ENCODE measurements around the gene C9orf78.

DNA sequence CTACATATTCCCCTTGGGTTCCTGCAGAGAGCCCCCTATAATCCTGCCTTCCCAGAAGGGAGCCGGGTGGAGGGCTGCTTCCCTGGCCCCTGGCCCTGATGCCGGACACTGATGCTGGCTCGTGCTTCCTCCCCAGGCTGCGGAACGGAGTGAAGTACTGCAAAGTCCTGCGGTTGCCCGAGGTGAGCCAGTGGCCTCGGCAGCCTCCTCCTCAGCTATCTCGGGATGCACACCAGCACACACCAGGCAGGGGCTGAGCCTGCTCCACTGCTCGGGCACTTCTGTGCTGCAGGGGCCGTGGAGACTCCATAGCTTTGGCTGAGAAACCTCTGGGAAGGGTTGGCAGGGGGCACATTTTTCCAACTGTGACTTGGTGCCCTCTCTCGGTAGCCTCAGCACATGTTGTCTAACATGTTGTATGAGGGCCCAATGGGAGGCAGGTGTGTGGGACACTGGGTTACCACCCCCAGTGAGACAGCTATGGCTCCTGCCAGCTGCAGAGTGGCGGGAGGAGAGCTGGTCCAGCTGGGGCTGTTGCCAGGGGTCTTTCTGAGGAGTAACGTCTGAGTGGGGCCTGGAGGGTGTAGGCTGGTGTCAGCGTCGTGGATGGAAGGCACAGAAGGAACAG is 38.6 kb upstream of the C9orf78 start:
- TF ChIP-seq POLR2A (IDR thresholded peaks at IDR 0.05), result no peak
- TF ChIP-seq, protein P1, sequence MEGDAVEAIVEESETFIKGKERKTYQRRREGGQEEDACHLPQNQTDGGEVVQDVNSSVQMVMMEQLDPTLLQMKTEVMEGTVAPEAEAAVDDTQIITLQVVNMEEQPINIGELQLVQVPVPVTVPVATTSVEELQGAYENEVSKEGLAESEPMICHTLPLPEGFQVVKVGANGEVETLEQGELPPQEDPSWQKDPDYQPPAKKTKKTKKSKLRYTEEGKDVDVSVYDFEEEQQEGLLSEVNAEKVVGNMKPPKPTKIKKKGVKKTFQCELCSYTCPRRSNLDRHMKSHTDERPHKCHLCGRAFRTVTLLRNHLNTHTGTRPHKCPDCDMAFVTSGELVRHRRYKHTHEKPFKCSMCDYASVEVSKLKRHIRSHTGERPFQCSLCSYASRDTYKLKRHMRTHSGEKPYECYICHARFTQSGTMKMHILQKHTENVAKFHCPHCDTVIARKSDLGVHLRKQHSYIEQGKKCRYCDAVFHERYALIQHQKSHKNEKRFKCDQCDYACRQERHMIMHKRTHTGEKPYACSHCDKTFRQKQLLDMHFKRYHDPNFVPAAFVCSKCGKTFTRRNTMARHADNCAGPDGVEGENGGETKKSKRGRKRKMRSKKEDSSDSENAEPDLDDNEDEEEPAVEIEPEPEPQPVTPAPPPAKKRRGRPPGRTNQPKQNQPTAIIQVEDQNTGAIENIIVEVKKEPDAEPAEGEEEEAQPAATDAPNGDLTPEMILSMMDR (IDR thresholded peaks at IDR 0.05), result no peak

All from Peyer's patch (tissue), 4 donors.